Right hindlimb (tissue), 1 donor: ENCODE data around the gene PRSS53.
A peak's percentile ranks its signal among the peaks of the same experiment; 100 is the strongest.
"Not testable (repeated sequence)": the region's sequence is repeated elsewhere in the genome, so short reads cannot be mapped to it uniquely, and the experiment has no call there.

Experiments used
- DNase-seq: peaks from one replicate; pipeline ENCODE4 v3.0.0-alpha.2; 2018

Gene PRSS53

DNA sequence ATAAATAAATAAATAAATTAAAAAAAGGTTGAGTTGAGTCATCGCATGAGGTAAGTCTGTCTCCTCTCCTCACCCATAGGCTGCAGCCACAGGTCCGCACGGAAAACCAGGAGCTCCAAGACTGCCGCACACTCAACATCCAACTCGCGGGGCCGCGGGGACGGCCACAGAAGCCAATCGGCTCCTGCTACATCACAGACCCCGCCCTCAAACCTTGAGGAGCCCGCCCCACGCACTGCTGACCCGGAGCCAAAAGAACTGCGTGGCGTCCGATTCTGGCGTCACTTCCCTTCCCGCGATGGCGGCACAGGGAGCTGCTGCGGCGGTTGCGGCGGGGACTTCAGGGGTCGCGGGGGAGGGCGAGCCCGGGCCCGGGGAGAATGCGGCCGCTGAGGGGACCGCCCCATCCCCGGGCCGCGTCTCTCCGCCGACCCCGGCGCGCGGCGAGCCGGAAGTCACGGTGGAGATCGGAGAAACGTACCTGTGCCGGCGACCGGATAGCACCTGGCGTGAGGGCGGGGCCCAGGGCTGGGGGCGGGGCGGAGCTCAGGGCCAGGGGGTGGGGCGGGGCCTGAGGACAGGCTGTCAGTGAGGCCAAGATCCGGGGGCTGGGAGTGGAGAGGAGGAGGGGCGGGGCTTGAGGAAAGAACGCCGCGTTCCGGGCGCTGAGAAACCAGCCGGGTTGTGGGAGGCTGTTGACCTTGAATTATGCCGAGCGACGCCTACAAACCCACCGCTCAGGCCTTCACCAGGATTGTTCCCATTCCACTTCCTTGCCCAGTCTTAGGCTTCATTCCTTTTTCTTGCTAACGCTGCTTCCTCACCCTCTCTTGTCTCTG lies 28.9 kb upstream of the PRSS53 start, which contains the start of gene KAT8:
KAT8 (plus strand) TSS at position 281 of the 839 bp plus-strand sequence; CDS start at position 299, 18 bp downstream.
- DNase-seq = peak; percentile 99

DNA sequence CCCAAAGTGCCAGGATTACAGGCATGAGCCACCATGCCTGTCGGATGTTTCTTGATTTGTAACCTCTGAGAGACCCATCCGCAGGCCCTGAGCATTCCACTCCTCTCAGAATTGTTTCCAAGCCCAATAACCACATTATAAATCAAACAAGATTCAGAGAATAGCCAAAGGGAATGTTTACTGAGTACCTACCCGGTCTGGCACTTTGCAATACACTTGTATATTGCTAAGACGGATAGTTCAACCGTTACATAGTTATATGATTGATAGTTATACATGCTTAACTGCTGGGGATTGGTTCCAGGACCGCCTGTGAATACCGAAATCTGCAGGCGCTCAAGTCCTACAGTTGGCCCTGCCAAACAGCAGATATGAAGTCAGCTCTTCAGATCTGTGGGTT lies 25.7 kb upstream of the PRSS53 start:
- no peak for DNase-seq

DNA sequence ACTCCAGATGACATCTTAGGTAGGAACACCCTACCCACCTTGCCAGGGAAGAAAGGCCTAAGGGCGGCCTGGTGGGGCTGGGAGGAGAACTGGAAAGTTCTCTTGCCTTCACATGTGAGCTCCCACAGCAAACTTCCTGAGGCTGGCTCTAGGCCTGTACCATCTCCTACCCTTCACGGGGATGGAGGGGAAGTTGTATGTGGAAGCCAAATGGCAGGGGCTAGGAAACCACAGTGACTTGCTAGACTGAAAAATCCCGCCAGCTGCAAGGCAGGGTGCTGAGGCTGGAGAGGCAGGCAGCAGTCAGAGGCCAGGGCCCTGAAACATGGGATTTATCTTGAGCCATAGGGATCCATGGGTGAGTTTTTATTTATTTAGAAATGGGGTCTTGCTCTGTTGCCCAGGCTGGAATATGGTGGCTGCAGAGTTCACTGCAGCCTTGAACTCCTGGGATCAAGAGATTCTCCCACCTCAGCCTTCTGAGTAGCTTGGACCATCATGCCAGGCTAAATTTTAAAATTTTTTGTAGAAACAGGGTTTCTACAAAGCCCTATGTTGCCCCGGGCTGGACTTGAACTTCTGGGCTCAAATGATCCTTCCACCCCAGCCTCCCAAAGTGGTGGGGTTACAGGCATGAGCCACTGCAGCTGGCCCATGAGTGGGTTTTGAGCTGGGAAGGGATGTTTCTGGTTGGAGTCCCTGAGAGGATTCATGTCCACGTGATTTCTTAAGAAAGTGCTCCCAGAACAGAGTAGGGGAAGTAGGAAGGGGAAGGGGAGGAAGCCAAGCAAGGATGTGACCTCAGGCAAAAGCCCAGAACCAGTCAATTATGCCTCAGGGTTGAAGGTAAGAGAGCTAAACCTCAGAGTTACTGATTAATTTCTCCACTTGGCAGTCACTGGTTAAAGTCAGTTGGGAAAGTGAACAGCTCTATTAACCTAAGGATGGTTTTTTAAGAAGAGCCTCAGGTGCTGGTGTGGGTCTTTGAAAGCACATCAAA lies 24.7 kb upstream of the PRSS53 start:
- no peak for DNase-seq

DNA sequence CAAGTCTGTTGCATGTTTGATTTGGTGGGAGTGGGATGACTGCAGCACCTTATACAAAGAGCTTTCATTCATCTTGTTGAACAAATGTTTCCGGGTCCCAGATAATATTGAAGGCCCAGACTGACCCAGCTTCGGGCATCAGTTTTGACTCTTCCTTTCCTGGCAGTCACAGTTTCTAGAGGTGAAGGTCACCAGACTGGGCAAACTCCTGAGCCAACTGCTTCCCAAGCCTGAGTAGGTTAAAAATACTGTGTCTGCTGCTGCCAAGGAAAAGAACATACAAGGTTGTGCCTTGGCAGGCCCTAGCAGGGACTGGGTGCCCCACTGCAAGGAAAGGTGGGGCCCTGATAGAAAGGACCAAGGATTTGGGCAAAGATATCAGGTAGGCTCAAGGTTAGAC lies 24.0 kb upstream of the PRSS53 start:
- DNase-seq = no peak

DNA sequence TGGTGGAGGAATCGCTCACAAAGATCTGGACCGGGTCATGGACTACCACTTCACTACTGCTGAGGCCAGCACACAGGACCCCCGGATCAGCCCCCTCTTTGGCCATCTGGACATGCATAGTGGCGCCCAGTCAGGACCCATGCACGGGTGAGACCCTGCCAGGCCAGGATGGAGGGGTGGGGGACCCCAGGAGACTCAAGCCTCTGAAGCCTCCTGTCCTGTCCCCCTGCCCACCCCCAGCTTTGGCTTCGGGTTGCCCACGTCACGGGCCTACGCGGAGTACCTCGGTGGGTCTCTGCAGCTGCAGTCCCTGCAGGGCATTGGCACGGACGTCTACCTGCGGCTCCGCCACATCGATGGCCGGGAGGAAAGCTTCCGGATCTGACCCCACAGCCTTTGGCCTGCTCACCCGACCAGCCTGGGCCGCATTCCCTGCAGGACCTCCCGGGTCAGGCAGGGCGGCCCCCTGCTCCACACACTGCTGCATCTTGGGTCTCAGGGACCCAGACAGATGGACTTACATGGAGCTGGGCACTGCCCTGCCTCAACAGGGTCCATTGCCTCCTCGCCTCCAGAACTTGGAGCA lies 23.2 kb upstream of the PRSS53 start:
- no peak for DNase-seq

DNA sequence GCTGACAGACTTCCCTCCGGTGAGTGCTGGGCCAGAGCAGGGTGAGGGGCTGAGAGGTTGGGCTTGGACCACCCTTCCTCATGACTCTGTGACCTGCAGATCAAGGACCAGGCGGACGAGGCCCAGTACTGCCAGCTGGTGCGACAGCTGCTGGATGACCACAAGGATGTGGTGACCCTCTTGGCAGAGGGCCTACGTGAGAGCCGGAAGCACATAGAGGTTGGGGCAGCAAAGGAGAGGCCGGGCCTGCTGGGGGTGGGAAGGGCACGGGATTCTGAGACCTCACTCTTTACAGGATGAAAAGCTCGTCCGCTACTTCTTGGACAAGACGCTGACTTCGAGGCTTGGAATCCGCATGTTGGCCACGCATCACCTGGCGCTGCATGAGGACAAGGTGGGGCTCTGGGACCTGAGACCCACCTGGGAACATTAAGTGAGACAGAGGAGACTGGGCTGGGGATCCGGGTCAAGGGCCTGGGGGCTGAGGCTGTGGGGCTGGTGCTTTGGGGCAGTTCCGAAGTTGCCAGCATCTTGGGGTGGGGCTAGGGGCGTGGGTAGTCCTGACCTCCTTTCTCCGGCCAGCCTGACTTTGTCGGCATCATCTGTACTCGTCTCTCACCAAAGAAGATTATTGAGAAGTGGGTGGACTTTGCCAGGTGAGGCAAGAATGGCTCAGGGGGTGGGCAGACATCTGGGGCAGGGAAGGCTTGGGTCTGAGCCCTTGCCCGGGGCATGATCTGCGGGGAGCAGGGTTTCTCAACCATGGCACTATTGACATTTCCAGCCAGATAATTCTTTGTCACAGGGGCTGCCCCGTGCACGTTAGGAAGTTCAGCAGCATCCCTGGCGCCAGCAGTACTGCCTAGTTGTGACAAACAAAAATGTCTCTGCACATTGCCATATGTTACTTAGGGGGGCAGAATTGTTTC lies 21.6 kb upstream of the PRSS53 start:
- DNase-seq = no peak

DNA sequence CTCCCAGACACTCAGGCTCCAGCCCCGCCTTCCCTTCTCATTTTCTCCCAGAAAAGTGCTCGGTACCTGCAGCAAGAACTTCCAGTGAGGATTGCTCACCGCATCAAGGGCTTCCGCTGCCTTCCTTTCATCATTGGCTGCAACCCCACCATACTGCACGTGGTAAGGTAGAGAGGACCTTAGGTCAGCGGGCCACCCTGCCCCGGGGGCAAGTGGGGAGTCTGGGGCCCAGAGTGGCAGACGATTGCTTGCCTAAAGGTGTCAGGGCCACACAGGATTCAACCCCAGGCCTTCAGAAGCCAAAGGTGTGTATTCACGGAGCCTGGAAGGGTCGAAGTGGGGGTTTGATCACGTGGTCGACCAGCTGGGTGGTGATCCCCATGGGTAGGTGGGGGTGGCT lies 20.9 kb upstream of the PRSS53 start:
- no peak for DNase-seq

DNA sequence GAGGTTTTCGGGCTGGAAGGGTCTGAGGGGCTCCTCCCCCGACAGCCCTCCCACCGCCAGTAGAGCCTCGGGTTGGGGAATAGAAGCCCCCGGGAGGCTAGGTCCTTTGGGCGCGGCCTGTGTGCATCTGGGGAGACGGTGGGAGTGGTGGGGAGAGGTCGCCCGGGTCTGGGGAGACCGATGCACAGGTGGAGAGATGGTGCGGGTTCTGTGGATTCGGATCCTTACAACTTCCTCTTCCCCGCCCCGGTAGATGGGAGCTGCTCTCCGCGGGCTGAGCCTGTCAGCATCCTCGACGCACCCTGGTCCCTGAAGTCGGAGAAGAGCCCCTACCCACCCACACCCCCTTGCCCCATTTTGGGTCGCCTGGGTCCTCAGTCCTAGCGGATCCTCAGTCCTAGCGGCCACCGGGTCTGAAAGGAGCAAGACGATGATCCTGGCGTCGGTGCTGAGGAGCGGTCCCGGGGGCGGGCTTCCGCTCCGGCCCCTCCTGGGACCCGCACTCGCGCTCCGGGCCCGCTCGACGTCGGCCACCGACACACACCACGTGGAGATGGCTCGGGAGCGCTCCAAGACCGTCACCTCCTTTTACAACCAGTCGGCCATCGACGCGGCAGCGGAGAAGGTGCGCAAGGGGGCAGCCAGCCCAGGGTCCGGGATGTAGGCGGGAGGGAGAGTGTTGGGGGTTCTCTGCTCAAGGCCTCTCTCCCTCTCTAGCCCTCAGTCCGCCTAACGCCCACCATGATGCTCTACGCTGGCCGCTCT lies 20.2 kb upstream of the PRSS53 start:
- no peak for DNase-seq

DNA sequence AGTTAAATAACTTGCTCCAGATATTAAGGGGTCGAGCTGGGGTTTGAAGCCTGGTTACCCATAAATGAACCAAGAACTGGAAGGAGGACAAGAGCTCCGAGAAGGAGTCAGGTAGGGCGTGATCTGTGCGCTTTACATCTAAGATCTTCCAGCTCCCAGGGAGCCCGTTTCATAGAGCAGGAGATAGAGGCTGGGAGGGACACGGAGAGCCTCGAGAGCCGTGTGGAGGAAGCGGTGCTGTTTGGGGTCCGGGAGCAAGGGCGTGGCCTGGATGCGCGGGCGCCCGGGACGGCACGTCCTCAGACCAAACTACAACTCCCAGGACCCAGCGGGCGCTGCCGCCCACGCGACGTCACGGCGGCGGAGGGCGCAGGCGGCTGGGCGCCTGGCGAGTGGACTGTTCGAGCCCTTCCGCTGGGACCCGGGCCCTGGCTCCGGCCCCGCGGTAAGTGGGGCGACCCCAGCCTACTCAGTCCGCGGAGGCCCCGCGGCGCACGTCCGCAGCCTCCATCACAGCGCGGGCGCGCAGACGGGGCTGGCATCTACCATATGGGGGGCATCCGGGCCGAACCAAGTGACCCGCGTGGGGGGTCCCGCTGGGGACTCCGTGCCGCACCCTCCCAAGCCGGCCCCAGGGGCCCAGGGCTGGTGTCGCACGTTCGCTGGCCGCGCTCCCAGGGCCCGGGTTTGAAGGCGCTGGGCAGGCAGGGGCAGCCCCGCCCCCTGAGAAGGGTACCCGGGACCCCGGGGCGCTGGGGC lies 19.5 kb upstream of the PRSS53 start, which contains the start of gene BCKDK:
BCKDK (plus strand) TSS at position 352 of the 759 bp plus-strand sequence. CDS start 838 bp downstream, outside the sequence.
- peak; percentile 87 for DNase-seq

DNA sequence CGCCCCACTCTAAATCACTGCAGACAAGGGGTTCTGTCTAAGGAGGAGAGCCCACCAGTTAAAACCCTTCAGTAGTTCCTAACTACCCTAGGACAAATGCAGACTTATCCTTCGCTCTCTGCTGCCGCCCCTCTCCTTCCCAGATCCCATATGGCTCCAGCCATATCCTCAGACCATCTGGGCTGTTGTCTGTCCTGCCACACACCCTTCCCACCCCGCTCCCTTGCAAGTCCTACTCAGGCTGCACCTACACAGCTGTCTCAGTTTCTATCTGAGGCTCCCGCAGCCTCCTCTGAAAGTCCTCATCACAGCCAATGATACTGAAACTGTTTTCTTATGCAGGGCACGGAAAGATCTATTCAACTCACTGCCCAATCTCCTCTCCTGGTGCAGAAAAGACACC lies 18.7 kb upstream of the PRSS53 start:
- DNase-seq = no peak

DNA sequence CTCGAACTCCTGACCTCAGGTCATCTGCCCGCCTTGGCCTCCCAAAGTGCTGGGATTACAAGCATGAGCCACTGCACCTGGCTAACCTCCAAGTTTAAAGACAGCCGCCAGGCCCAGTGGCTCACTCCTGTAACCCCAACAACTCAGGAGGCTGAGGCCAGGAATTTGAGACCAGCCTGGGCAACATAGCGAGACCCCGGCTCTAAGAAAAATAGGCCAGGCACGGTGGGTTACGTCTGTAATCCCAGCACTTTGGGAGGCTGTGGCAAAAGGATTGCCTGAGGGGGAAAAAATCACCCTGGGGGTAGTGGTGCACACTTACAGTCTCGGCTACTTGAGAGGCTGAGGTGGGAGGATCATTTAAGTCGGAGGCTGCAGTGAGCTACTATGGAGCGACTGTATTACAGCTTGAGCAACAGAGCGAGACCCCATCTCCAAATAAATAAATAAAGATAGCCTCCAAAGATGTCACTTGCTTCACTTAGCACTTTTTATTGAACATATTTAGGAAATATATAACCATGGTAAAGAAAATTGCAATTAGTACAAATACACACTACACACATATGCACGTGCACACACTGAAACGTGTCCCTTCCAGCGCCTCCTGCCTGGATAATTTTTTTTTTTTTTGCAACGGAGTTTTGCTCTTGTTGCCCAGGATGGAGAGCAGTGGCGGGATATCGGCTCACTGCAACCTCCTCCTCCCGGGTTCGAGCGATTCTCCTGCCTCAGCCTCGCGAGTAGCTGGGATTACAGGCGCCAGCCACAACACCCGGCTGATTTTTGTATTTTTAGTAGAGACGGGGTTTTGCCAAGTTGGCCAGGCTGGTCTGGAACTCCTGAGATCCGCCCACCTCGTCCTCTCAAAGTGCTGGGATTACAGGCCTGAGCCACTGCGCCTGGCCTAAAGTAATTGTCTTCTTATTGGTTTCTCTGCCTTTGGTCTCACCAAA lies 18.0 kb upstream of the PRSS53 start:
- no peak for DNase-seq

DNA sequence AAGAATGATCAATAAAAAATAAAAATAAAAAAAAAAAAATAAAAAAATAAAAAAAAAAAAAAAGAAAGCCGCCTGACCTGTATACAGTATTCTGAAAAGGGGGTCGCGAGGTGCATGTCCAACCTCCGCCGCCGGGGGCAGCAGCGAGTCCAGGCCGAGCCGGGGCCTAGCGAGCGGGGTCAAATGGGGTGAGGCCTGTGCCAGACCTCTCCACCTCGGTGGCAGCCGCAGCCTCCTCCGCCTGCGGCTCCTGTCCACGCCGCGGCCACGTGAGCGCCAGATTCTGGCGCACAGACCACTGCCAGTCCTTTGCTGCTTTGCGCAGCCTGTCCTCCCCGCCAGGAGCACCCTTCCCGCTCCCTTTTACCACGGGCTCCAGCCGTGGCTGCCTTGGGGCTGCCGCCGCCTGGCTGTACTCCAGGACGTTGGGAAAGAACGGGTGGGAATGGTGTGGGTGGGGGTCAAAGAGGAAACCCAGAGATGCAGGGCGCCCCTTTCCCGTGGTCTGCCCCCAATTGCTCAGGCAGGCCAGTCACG lies 17.0 kb upstream of the PRSS53 start:
- DNase-seq = peak; percentile 79

DNA sequence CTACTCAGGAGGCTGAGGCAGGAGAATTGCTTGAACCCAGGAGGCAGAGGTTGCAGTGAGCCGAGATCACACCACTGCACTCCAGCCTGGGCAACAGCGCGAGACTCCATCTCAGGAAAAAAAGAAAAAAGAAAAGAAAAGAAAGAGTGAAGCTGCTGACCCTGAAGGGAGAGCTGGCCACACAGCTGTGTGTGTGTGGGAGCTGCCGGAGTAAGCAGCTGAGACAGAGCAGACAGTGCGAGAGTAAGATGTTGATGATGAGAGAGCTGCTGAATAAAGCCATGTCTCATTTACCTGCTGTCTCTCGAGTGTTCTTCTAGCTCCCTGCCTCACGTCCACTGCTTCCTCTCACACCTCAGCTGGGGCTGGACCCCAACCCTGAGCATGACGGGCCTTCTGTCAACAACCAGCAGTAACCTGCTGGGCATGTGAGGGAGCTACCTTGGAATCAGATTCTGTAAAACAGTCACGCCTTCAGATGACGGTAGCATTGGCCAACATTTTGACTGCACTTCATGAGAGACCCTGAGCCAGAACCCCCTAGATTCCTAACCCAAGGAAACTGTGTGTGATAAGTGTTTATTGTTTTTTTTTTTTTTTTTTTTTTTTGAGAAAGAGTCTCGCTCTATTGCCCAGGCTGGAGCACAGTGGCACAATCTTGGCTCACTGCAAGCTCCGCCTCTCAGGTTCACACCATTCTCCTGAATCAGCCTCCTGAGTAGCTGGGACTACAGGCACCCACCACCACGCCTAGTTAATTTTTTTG lies 12.3 kb upstream of the PRSS53 start:
- DNase-seq = not testable (repeated sequence)

DNA sequence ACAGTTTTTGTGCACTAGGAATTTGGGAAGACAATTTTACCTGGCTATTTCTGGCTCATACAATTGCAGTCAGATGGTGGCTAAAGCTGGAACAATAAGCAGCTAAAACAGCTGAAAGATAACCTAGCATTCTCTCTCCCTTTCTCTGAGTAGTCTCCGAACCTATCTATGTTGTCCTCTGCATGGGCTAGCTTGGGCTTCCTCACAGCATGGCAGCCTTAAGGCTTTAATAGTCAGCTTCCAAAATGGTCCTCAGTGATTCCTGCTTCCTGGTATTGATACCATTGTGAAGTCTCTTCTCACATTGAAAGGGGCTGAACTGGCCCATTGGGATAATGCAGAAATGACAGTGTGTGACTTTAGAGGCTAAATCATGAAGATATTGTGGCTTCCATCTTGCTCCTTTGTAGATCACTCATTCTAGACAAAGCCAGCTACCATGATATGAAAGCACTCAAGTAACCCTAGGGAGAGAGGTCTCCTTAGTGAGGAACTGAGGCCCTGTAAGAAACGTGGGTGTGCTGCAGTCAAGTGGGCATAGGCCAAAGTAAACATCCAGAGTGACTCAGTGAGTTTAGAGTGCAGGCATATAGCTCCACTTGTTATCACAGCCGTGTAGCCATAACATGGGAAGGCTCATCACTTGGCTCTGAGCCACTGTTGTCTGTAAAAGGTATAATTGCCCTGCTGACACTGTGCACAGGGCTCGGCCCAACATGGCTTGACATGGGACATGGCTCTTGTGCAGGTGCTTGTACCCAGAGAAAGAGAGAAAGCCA lies 11.3 kb upstream of the PRSS53 start:
- no peak for DNase-seq

DNA sequence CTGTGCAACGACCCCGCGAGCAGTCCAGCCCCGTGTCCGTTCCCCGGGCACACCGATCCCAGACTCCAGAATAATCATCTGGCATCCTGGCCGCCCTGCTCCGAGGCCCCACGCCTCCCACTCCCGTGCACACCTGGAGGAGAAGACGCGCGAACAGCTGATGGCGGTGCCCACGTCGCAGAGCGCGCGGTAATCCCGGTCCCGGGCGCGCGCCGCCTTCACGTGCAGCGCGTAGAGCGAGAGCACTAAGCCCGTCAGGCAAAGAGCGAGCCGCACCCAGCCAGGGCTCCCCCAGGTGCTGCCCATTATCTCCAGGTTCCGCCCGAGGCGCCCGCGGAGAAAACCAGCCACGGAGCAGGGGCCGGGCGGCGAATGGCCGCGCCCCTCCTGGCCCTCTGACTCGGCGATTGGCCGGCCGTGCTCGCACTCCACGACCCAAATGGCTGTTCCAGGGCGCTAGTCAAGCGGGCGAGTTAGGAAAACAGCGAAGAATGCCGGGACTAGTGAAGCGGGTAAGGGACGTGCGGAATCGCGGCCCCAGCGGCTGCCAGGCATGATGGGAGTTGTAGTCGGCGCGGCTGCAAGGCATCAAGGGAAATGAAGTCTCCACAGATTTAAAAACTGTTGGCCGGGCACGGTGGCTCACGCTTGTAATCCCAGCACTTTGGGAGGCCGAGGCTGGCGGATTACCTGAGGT lies 5.8 kb upstream of the PRSS53 start, which contains the start of gene VKORC1:
VKORC1 (minus strand) TSS at position 374 of the 697 bp plus-strand sequence; CDS start at position 306, 68 bp downstream.
- DNase-seq = peak; percentile 95

DNA sequence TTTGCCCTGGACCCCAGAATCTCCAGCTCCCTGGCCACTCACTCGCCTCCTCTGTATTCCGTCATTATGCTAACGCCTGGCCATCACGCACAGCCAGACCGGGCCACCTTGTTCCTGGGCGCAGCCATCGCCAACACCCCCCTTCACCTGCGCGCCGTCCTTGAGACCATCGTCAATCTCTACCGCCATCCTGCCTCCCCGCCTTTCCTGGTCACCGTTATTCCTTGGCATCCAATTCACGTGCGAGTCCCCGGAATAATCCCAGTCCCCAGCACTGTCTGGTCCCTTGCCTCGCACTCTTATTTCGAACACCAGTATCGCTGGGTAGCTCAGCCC lies 5.3 kb upstream of the PRSS53 start:
- DNase-seq = peak; percentile 34
